Activated naive CD8-positive, alpha-beta T cell treated with anti-CD3 and anti-CD28 coated beads, Interleukin-2, amount 10 ng/mL, durations not matched to agents 7 days and 5 days (primary cell): ENCODE results near the gene INS. TPM values are rescaled to one million over a fixed set of nuclear protein-coding genes. Genes with fewer than 3 reads are reported as not detected.

Source experiments
- ATAC-seq: fragments of 150-1000 bp; cut with Tn5 transposase; one replicate; pipeline ENCODE4 v1.10.0; 2021; ENCODE audit warnings: low read depth, moderate library complexity
- POLR2A ChIA-PET: fragments of 350-600 bp; sonication (Branson Sonifier 250); formaldehyde crosslinking; loops from one replicate; lab custom pipeline; 2021; ENCODE audit warnings: antibody characterized with exemption; lab: Charles Lee
- DNase-seq: peaks from one replicate; pipeline ENCODE4 v3.0.0; 2021
- H3K27ac Mint-ChIP-seq: one replicate; pipeline ENCODE4 v1.8.0; 2022; ENCODE audit warnings: mild to moderate bottlenecking, mixed read lengths
- H3K27me3 Mint-ChIP-seq: one replicate; pipeline ENCODE4 v1.8.0; 2022; ENCODE audit warnings: mild to moderate bottlenecking, moderate library complexity, mixed read lengths
- H3K36me3 Mint-ChIP-seq: one replicate; pipeline ENCODE4 v1.8.0; 2021; ENCODE audit warnings: mild to moderate bottlenecking, mixed read lengths
- H3K4me1 Mint-ChIP-seq: one replicate; pipeline ENCODE4 v1.8.0; 2021; ENCODE audit warnings: mixed read lengths
- H3K4me3 Mint-ChIP-seq: one replicate; pipeline ENCODE4 v1.8.0; 2022; ENCODE audit warnings: mild to moderate bottlenecking, moderate library complexity, mixed read lengths
- H3K9me3 Mint-ChIP-seq: one replicate; pipeline ENCODE4 v1.8.0; 2021; ENCODE audit warnings: mixed read lengths
- microRNA-seq: library from miRNA; unstranded; fragments of <30 nt; microRNA quantifications from one replicate; pipeline ENCODE4 v1.2.0, GENCODE V29; 2022
- total RNA-seq, 2 experiments: library from RNA; stranded (reverse); gene quantifications; one replicate each; pipeline ENCODE4 v1.2.3, GENCODE V29; 2021

INS gene
- total RNA-seq, 2 experiments from 2014 or later: not detected

DNA sequence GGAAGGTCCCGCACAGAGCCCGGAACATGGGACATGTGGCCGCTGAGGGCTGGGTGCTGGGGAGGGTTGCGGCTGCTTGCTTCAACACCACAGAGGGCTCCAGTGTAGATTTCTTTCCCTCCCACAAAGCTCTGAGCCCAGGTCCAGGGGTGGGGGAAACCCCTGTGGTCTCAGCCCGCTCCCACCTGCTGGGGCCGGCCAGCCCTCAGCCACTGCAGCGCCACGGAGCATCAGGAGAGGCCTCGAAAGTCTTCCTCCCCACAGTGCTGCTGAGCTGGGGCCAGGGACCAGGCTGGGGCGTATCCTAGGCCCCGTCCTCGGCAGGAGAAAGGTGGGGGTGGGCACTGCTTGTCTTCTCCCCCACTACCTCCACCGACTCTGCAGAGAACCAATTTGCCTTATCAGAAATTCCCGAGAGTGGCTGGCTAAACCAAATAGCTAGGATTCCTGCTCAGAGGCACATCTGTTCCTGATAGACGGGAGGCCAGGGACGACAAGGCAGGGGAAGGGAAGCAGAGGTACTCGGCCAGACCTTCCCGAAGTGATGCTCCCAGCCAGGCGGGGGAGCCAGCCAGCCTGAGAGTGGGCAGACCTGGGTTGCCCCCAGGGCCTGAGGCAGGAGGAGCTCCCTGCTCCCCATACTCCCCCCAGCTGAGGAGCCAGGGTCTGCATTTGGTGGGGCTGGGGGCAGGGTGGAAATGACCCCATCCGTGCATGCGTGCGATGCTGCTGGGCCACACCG is 40.5 kb downstream of the INS start:
- Mint-ChIP-seq H3K4me1 (no peaks in the 10 kb centered on the region), H3K9me3 (peaks cover 3% of the 10 kb centered on the region), H3K36me3 (no peaks in the 10 kb centered on the region), H3K4me3 (no peak overlapping the region), H3K27me3 (peaks cover 14% of the 10 kb centered on the region), H3K27ac (no peak overlapping the region)
- POLR2A ChIA-PET: no interaction called here
- ATAC-seq: no peak
- no peak for DNase-seq

- no peak for ATAC-seq
- Mint-ChIP-seq H3K27me3 (peaks cover 14% of the 10 kb centered on the region), H3K27ac (no peak overlapping the region), H3K9me3 (peaks cover 3% of the 10 kb centered on the region), H3K4me1 (no peaks in the 10 kb centered on the region), H3K36me3 (no peaks in the 10 kb centered on the region), H3K4me3 (no peak overlapping the region)
- DNase-seq: no peak
- POLR2A ChIA-PET: no interaction called here
Observed at GRCh38 chr11:2118677-2119076, 42.3 kb downstream of the INS start.

DNA sequence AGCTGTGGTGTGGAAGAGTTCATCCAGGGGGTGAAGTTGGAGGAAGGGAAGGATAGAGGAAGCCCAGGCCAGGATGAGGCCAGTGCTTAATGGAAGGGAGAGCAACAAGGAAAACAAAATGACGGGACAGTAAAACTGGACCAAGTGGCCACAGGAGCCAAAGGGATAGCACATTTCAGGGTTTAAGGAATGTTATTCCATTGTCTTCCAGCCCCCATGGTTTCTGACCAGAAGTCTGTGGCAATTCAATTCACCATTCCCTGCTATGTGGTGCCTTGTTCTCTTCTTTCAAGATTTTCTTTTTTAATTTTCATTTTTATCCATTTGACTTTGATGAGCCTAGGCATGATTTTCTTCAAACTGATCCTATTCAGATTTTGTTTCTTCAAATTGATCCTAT is 44.3 kb downstream of the INS start:
- POLR2A ChIA-PET: no interaction called here
- ATAC-seq (no peak), DNase-seq (no peak)
- peaks cover 3% of the 10 kb centered on the region for H3K9me3 Mint-ChIP-seq
- no peaks in the 10 kb centered on the region for H3K36me3 Mint-ChIP-seq
- H3K27ac Mint-ChIP-seq: no peak overlapping the region
- H3K4me1 Mint-ChIP-seq: no peaks in the 10 kb centered on the region
- H3K27me3 Mint-ChIP-seq: peaks cover 14% of the 10 kb centered on the region
- H3K4me3 Mint-ChIP-seq: no peak overlapping the region

DNA sequence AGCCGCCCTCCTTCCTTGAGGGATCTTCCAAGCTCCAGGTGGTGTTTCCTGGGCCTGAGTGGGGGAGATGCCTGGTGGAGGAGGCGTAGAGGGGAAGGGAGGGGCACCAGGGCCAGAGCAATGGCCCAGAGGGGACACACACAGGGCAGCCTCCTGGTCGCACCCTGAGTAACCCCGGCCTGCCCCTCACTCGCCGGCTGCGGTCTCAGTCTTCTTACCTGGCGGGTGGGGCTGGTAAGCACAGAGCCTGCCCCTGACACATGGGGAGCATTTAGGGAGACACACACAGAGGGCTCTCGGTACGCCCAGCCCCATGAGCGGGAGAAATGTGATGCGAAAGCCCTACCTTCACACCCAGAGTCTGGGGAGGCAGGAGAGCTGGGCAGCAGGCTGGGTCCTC is 45.7 kb downstream of the INS start:
- no peak for ATAC-seq
- POLR2A ChIA-PET: no interaction called here
- Mint-ChIP-seq H3K27ac (no peak overlapping the region), H3K4me1 (no peaks in the 10 kb centered on the region), H3K36me3 (no peaks in the 10 kb centered on the region), H3K9me3 (peaks cover 3% of the 10 kb centered on the region), H3K4me3 (no peak overlapping the region), H3K27me3 (peaks cover 14% of the 10 kb centered on the region)
- no peak for DNase-seq

GRCh38 chr11:2114430-2115241 is 46.4 kb downstream of the INS start:
- Mint-ChIP-seq H3K4me3 (no peak overlapping the region), H3K4me1 (no peaks in the 10 kb centered on the region), H3K9me3 (peaks cover 3% of the 10 kb centered on the region), H3K27me3 (peaks cover 17% of the 10 kb centered on the region), H3K36me3 (no peaks in the 10 kb centered on the region), H3K27ac (no peak overlapping the region)
- ATAC-seq (no peak), DNase-seq (no peak)
- POLR2A ChIA-PET: no interaction called here

GRCh38 chr11:2113776-2114175 is 47.2 kb downstream of the INS start:
- H3K27ac Mint-ChIP-seq: no peak overlapping the region
- H3K36me3 Mint-ChIP-seq: no peaks in the 10 kb centered on the region
- no peak overlapping the region for H3K4me3 Mint-ChIP-seq
- peaks cover 3% of the 10 kb centered on the region for H3K9me3 Mint-ChIP-seq
- ATAC-seq: no peak
- POLR2A ChIA-PET: no interaction called here
- peaks cover 17% of the 10 kb centered on the region for H3K27me3 Mint-ChIP-seq
- DNase-seq: no peak
- H3K4me1 Mint-ChIP-seq: no peaks in the 10 kb centered on the region

DNA sequence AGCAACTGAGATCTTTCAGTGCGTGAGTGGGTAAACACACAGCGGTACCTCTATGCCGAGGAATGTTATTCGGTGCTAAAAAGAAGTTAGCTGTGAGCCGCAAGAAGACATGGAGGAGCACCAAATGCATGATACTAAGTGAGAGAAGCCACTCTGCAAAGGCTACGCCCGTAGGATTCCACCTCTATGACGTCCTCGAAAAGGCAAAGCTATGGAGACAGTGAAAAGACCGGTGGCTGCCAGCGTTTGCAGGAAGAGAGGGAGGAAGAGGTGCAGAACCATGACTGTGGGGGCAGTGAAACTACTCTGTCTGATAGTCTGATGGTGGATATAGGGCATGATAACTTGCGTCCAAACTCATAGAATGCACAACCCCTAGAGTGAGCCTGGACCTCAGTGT is 50.5 kb downstream of the INS start:
- DNase-seq (no peak), ATAC-seq (no peak)
- Mint-ChIP-seq H3K4me1 (no peaks in the 10 kb centered on the region), H3K4me3 (no peak overlapping the region), H3K27ac (no peak overlapping the region), H3K27me3 (peaks cover 3% of the 10 kb centered on the region), H3K36me3 (no peaks in the 10 kb centered on the region), H3K9me3 (no peaks in the 10 kb centered on the region)
- POLR2A ChIA-PET: no interaction called here

Small RNA genes lying within 50 kb of the gene (microRNA-seq; reads per million reads assigned to microRNA genes)
- gene MIR4686 (not detected), gene MIR483 (not detected)

Other genes with a start within 250 kb of the INS start
- gene TNNT3, start 241.5 kb downstream of the INS start, total RNA-seq: 10 to 100 TPM; 13.7 to 16.7 TPM
- gene MRPL23, start 213.9 kb downstream of the INS start, total RNA-seq: 10 to 100 TPM; 76.2 to 77.7 TPM
- not detected for gene H19, start 163.4 kb downstream of the INS start, total RNA-seq
- gene IGF2, start 21.8 kb downstream of the INS start, total RNA-seq: not detected
- not detected for gene TH, start 10.6 kb upstream of the INS start, total RNA-seq
- under 1 TPM; 0.62 to 0.80 TPM for gene ASCL2, start 109.4 kb upstream of the INS start, total RNA-seq
- 10 to 100 TPM; 51.0 to 55.3 TPM for gene C11orf21, start 140.7 kb upstream of the INS start, total RNA-seq
- gene TSPAN32, start 140.8 kb upstream of the INS start, total RNA-seq: 10 to 100 TPM; 49.5 to 52.3 TPM
- gene CD81, start 216.1 kb upstream of the INS start, total RNA-seq: 100 to 1,000 TPM; 149 to 154 TPM
- 10 to 100 TPM; 46.8 to 48.2 TPM for gene TSSC4, start 239.5 kb upstream of the INS start, total RNA-seq